Measurements from ENCODE around the gene SSBP1.
"Not testable (repeated sequence)": the region's sequence is repeated elsewhere in the genome, so short reads cannot be mapped to it uniquely, and the experiment has no call there.

The SSBP1 gene

DNA sequence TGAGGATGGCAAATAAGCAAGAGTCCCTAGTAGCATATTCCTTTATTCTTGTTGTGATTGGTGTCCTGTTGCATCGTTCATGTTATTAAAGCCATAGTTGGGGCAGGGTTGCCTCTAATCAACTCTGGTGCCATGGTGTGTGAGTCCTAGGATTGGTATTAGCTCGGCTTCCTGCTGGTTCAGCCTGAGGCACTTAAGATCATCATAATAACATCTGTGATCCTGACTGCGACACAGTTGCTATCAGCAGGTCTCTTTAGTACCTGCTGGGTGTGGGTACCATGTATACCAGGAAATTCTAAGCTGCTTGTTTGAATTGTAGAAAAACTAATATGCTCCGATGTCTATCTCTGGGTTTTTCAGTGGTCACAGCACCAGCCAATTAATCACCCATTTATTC lies 28.4 kb upstream of the SSBP1 start:
- DNase-seq = no peak

DNA sequence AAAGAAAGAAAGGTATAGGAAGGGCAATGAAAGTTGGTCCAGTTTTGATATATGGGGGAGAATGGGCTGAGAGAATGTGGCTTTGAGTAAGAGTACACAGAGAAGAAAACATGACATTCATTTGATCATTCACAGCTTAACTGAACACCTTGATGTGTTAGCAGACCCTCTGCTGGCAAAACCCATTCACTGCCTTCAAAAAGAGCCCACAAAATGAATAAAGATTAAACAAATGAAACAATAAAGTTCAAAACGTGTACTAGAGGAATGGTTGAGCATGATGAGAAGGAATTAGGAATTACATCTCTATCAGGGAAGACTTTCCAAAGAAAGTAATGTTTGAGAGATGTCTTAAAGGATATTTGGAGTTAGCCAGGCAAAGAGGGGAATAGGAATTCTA lies 27.9 kb upstream of the SSBP1 start:
- DNase-seq = no peak

DNA sequence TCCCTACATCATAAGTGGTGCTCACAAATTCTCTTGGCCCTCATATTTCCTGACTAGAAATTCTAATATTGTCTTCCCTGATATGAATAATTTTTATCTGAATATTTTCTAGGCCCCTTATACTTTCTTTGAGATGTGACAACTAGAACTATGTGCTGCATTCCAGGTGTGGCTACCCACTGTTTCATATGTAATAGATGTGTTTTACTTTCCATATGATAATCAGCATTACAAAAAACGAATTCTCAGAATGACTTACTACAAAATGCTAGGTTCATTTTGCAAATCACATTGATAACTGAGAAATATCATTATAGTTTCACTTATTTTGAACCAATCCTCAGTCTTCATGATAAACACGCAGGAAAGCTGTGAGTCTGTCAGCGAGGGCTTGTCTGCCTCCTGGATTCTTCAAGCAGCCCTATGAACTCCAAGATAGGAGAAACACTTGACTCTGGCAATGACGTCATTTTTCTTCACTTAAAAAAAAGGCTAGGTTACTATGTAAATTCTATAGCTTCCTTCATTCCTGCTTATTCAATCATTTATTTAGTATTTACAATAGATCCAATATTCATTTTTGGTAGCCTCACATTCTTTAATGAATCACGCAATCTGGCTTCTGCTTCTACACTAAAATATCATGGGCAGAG lies 25.4 kb upstream of the SSBP1 start:
- DNase-seq = no peak

DNA sequence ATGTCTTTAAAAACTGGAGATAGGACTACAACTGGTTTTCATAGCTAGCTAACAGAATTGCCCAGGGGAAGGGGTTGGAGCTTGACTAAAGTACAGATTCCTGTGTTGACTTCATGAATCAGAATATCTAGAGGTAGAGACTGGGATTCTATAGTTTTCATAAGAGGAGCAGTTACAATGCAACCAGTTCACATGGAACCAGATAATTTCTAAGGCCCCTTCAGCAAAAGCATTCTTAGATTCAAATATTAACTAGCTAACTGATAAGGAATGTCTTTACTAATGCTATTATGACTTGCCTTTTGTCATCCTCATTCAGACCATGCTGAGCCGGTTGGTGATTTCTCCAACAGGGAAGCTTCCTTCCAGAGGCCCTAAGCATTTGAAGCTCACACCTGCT lies 24.3 kb upstream of the SSBP1 start:
- no peak for DNase-seq

DNA sequence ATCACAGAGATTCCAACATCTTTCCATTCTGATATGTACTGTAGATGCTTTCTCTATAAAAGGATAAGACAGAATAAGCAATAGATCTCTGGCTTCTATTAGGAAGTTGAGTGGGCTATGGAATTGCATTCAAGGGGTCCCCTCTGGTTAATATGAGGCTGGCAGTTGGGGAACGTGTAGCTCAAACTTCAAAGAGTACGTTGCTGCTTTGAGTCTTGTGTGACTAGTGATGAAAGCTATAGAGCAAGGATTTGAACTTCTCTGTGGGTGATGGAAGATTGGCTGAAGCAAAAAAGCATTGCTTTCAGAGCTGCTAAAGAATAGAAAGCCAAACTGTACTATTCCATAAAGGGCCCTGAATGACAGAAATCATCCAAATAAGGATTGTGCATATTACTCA lies 23.6 kb upstream of the SSBP1 start:
- DNase-seq = no peak

DNA sequence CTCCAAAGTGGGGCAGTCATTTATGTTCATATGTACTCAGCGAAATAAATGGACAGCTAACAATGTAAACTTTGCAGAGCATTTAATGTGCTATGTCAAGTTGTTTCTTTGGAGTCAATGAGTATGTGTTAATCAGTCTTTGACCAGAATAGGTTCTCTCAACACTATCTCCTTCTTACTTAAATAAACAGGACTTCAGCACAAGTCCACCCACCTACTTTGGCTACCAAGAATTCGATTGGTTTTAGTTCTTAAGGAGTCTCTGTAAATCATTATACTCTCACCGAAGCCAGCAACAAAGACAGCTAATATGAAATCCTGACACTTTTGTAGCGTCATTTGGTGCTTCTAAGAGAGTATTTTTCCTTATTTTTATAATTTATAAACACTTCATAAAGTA lies 23.1 kb upstream of the SSBP1 start:
- DNase-seq = no peak

DNA sequence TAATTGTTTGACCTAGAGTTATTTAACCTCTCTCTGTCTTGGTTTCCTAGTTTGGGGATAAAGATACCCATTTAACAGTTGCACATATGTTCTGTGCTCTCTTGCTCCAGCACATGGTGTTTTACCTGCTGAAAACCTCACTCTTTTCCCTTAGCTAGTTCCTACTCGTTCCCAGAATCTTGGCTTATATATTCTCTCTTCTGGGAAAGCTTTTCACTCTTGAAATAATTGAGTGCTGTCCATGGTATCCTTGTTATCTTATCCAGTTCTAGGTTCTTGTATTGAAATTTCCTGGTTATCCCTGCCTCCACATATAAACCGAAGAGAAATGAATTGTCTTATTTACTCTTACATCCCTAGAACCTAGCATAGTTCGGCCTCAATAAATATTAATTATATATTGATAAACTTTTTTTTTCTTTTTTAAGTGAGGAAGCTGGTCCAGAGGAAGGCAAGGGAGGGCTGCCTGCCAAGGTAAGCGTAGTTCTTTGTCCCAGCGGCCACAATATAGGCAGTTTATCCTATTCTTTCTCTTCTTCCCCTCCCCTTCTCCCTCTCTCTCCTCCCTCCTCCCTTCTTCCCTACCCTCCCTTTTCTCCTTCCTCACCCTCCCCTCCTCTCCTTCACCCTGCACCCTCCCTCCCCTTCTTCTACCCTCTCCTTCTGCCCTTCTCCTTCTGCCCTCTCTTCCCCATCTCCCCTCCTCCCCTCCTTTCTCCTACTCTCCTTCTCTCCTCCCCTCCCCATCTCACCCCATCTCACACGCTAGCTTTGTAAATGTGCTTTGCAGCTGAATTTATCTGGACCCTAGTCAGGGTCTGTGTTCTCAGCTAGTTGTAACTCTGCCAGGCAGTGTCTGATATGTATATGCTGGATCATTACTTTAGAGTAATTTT lies 22.1 kb upstream of the SSBP1 start:
- no peak for DNase-seq

DNA sequence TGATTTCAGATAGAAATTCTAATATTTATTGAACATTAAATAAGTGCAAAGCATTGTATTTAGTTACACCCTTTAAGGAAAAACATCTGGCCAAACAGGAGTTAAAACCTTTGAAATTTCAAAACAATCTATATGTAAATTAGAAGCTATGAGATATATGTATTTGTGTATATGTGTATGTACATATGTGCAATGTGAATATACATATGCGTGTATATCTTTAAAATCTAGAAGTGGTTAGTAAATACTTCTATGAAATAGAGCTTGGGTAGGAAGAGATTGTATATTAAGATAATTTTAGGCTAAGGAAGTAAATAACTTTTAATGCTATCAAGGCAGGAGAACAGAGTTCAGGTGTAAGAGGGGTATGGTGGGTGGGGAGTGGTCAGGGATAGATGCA lies 20.7 kb upstream of the SSBP1 start:
- DNase-seq = no peak

DNA sequence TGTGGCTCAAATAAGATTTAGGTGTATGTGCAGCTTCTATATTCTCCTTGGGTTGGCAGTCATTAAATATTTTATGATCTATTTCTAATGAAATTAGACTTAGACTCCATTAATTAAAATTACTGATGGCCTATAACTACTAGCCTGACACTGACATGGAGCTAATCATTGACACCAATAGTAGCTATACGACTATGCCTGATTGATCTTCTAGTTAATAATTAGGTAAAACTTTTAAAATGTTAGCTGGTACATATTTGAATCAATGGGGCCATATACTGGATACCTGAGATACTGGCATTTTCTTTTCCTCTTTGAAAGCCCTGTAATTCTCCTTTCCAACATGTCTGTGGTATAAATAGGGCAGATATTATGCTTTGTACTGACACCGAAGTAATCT lies 15.6 kb upstream of the SSBP1 start:
- no peak for DNase-seq

DNA sequence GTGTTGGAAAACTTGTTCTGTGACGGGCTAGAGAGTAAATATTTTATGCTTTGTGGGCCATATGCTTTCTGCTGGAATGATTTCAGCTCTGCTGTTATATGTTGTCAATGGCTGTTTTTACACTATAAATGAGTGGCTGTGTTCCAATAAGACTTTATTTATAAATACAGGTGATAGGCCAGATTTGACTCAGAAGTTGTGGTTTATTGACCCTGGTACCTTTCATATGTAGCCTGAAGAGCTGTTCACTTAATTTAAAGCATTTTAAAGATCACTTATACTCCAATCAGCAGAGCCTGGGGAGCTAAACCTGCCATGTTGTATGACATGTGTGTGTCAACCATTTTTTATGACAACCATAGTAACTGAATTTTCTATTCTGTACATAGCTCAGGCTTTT lies 9.1 kb upstream of the SSBP1 start:
- DNase-seq = no peak

DNA sequence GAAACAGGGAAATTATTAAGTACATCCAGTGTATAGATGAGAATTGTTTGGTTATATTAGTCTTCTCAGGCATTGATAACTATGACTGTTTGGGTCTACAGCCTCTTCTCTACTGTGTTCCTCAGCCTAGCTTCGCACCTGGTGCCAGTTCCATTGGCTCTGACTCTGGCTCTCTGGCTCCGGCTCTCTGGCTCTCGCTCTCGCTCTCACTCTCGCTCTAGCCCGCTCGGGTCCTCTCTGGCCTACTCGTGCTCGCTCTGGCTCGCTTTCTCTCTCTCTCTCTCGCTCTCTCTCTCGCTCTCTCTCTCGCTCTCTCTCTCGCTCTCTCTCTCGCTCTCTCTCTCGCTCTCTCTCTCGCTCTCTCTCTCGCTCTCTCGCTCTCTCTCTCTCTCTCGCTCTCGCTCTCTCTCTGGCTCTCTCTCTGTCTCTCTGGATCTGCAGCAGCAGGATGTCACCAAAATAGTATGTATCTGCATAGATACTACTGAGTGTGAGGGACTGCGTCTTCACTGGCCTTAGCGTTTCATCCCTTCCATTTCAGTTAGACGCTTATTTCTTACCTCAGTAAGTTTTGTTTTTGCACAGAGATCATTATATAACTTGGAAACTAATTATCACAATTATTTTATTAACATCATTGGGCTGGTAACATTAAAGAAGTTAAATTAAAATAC lies 6.5 kb upstream of the SSBP1 start:
- no peak for DNase-seq

DNA sequence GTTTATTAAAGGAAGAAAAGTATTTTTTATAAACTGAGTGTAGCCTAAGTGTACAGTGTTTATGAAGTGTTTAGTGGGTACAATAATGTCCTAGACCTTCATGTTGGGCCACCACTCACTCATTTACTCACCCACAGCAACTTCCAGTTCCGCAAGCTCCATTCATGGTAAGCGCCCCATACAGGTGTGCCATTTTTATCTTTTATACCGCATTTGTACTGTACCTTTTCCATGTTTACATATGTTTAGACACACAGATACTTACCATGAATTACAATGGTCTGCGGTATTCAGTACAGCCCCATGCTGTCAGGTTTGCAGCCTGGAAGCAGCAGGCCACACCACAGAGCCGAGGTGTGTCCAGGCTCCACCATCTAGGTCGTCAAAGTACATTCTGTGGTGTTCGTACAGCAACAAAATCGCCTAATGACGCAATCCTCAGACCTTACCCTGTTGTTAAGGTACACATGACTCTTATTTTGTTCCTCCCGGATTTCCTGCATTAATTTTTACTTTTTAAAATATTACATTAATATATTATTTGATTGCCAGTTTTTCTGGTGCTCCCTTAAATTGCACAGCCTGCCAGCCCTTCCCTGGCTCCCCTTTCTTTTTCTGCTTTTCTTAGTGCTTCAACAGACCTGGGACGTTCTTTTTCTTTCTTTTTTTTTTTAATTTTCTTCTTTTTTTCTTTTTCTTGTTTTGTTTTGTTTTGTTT lies 881 bp upstream of the SSBP1 start:
- peak in 1 of 2 experiments; percentile 9 for DNase-seq

DNA sequence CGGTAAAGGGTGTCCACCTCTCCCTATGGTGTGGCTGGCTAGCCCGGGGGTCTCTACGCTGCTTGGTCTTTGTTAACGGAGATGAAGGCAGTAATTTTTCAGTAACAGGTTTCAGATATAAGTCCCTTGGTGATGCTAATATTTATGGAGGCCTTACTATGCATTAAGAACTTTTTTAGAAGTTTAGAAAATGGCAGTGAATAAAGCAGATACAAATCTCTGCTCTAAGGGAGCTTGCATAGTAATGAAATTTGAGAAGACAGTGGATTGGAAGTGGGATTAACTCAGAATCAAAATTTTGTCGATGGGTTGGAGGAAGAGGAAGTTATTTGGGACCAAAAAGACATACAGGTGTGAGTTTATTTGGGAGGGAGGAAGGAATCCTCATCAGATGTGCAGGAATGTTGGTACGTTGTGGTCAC lies 445 bp downstream of the SSBP1 start:
- DNase-seq = no peak

DNA sequence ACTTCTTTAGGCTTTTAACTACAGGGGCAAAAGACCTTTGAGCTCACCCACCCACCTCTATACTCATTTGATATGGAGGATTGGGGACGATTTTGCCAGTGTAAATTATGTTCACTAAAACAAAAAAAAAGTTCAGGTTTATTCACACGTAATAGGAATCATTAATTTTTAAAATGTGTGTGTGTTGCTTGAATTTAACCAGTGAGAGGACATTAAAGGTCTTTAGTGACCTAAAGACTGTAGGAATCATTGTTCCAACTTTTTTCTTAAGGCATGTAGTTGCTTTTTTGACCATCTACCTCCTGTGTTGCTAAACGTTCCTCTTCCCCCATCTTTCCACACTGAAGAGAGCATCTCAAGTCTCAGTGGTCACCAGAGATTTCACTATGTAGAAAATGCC lies 1.1 kb downstream of the SSBP1 start:
- DNase-seq = no peak

DNA sequence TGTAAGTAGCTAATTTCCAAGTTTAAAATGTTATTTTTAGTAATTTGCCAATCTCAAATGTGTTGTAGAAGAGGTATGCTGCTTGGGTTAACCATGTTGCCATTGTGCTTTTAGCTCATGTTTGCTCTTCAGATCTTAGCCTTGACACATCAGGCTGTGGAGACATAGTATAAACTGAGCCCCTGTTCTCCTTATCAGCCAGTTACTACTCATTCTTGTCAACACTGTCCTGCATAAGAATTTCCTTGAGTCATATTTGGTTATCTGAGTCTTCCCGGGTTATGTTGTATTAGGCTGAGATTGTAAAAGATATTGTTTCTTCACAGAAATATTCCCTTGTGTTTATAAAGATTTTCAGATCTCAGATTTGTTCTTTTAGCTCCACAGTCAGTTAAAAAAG lies 4.1 kb downstream of the SSBP1 start:
- DNase-seq = no peak

DNA sequence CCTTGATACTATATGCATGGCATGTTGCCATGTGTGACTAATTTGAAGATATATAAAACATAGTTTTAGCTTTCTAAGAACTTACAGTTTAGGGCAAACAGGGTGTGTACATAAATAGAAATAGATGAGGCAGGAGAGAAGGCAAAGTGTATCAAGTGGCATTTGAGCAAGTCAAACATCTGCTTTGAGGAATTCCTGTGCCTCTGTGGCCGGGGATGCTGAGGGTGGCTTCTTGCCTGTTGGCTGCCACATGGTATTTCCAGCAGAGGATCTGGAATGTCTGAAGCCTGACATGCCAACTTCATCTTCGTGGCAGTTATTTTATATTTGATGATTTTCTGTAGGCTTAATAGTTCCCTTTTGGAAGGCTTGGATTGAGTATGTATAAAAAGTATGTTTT lies 6.0 kb downstream of the SSBP1 start:
- no peak for DNase-seq

DNA sequence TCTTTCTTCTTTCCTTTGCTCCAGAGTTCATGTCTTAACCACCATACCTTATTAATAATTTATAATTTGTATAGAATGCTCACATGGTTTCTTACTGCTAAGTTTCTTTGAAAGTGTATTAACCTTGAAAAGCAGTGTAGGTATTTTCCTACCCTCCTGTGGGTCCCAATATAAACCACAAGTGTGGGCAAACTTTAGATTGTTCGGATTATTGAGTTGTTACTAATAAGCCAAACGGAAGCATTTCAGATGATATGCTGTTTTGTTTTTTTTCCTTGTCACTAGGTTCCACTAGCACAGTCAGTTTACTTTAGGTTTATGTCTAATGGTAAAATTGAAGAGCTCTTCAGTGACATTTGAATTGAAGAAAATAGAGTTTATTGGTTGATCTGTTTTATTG lies 10.2 kb downstream of the SSBP1 start:
- no peak for DNase-seq

DNA sequence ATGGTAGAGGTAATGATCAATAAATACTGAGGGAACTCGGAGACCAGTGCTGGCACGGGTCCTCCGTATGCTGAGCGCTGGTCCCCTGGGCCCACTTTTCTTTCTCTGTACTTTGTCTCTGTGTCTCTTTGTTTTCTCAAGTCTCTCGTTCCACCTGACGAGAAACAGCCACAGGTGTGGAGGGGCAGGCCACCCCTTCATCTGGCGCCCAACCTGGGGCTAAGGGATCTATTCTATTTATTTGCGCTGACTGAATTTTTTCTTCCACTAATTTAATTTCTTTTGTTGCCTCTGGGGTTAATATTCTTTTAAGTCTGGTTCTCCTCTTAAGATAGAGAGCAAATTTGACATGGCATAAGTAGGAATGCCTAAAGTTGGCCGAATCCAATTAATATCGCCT lies 13.7 kb downstream of the SSBP1 start:
- DNase-seq = not testable (repeated sequence)

DNA sequence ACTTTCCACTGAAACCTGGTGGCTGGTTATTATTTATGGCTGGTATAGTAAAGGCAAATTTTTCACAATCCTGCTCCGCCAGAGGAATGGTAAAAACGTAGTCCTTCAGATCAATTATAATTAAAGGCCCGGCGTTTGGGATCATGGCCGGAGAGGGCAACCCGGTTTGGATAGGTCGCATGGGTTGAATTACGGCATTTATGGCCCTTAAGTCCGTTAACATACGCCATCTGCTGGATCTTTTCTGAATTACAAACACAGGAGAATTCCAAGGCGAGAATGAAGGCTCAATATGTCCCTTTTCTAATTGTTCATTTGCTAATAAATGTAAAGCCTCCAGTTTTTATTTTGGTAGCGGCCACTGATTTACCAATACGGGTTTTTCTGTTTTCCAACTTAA lies 14.5 kb downstream of the SSBP1 start:
- peak in 1 of 2 experiments; percentile 13 for DNase-seq

DNA sequence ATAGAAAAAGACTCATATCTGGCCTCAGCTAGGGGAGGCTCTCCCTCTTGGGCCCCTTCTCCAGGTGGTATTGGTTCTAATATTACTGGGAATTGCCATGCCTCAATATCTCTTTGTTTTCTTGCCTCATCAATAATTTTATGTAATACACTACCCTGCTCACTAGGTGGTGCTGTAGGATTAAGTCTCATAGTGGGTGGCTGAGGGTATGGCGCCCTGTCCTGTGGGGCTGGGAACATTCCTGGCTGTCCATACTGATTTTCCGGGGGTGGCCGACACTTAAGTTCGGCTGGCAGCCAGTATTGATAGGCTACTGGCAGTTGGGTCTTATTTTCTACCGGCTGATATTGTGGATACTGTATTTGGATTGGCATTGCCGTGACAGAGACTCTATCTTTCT lies 16.8 kb downstream of the SSBP1 start:
- DNase-seq = peak; percentile 51 to 62

DNA sequence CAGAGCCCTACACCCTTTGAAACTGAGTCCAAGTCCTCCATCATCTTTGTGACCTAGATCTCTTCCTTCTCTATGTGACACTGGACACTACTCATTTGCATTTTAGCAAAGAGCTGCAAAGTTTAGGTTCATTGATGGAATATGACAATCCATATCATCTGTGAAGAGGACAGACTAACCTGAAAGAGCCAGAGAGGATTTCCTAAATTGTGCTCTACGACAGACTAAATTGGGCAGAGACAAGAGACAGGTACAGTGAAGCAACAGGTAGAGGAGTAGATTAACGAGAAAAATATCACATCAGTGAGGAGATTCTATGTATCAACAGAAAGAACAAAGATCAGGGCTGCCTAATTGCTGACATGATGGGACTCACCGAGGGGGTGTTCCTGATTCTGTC lies 25.6 kb downstream of the SSBP1 start, which contains the start of gene TAS2R3:
TAS2R3 (plus strand) TSS at position 301 of the 400 bp plus-strand sequence; CDS start at position 363, 62 bp downstream.
- no peak for DNase-seq

DNA sequence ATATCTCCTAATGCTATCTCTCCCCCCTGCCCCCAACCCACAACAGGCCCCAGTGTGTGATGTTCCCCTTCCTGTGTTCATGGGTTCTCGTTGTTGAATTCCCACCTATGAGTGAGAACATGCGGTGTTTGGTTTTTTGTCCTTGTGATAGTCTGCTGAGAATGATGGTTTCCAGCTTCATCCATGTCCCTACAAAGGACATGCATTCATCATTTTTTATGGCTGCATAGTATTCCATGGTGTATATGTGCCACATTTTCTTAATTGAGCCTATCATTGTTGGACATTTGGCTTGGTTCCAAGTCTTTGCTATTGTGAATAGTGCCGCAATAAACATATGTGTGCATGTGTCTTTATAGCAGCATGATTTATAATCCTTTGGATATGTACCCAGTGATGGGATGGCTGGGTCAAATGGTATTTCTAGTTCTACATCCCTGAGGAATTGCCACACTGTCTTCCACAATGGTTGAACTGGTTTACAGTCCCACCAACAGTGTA lies 32.0 kb downstream of the SSBP1 start:
- DNase-seq = not testable (repeated sequence)

DNA sequence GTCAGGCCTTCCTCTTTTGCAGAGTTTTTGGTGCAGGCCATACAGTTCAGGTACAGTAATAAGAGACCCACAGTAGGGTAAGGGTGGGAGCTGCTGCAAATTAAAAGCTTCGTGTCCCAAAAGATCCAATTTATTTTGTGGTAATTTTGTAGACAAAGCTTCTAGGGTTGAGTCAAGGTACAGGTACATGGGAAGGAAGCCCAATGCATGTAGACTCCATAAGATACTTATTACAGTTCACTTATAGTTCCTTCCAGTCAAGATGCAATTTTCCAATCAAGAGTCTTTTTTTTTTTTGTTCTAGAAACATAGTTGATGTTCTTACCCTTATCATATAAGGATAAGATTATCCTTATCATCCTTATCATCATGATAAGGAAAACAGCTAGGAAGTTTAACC lies 38.2 kb downstream of the SSBP1 start, which contains the start of gene TAS2R4:
TAS2R4 (plus strand) TSS at position 301 of the 400 bp plus-strand sequence. CDS start 1,815 bp downstream, outside the sequence.
- no peak for DNase-seq

All from Kasumi-1 (cell line).